Lung (tissue), 12 donors: Measurements from ENCODE around the gene ACVR2A. TPM values are rescaled to one million over a fixed set of nuclear protein-coding genes. Genes with fewer than 3 reads are reported as not detected.

ENCODE experiments used
- ATAC-seq: fragments of 200-7000 bp; cut with Tn5 transposase; one replicate; pipeline ENCODE4 v1.9.1; 2020; ENCODE audit warnings: moderate number of reproducible peaks; ENCODE audit not compliant: insufficient read depth, low FRiP score
- DNase-seq, 3 donors: peaks; one replicate each; pipeline ENCODE4 v3.0.0-alpha.2; 2013 to 2017
- H3K27ac ChIP-seq, 2 donors: one replicate each; pipeline ENCODE4 v1.5.1; 2013; ENCODE audit warnings: mild to moderate bottlenecking in 2 of 2, moderate library complexity in 2 of 2, control low read depth in 1 of 2, inconsistent platforms in 1 of 2, low read depth in 1 of 2, low read length in 1 of 2
- H3K27me3 ChIP-seq, 3 donors: one replicate each; pipeline ENCODE4 v1.5.1; 2013; ENCODE audit warnings: low read length in 2 of 3; ENCODE audit not compliant: control insufficient read depth in 3 of 3, insufficient read depth in 3 of 3
- H3K36me3 ChIP-seq, 4 donors: one replicate each; pipeline ENCODE4 v1.5.1; 2013; ENCODE audit warnings: low read length in 4 of 4, mild to moderate bottlenecking in 1 of 4, moderate library complexity in 1 of 4; ENCODE audit not compliant: control insufficient read depth in 4 of 4, insufficient read depth in 4 of 4
- H3K4me1 ChIP-seq, 5 donors: one replicate each; pipeline ENCODE4 v1.5.1; 2013; ENCODE audit warnings: low read length in 5 of 5, mild to moderate bottlenecking in 2 of 5, moderate library complexity in 1 of 5; ENCODE audit not compliant: control insufficient read depth in 5 of 5, insufficient read depth in 5 of 5
- H3K4me3 ChIP-seq: one replicate; pipeline ENCODE4 v1.5.1; 2013; ENCODE audit warnings: mild to moderate bottlenecking, control low read depth, moderate library complexity
- H3K9ac ChIP-seq, 2 donors: one replicate each; pipeline ENCODE4 v1.5.1; 2013; ENCODE audit warnings: low read length in 2 of 2, control low read depth in 1 of 2; ENCODE audit not compliant: insufficient read depth in 1 of 2
- H3K9me3 ChIP-seq, 4 donors: one replicate each; pipeline ENCODE4 v1.5.1; 2013; ENCODE audit warnings: low read length in 3 of 4, mild to moderate bottlenecking in 1 of 4, moderate library complexity in 1 of 4; ENCODE audit not compliant: control insufficient read depth in 4 of 4, insufficient read depth in 3 of 4
- CTCF ChIP-seq: IDR thresholded peaks from 2 replicates; pipeline ENCODE4 v1.5.1; 2012; ENCODE audit warnings: mild to moderate bottlenecking; ENCODE audit errors: control extremely low read depth, extremely low read depth
- WGBS, 2 donors: extraction: QIAGEN DNeasy Blood & Tissue Kit; methylation state at CpG; one replicate each; pipeline ENCODE4 v1.1.7; 2013; 5-methylcytosine and 5-hydroxymethylcytosine counted together
- polyA plus RNA-seq, 2 donors: library from polyadenylated mRNA; stranded (reverse); fragments of 200-250 nt; gene quantifications; one replicate each; pipeline ENCODE4 v1.2.1, GENCODE V29; 2013
- total RNA-seq, 2 donors: library from RNA; depleted of rRNA in 1 of 2; stranded (reverse); fragments of >200 nt in 1 of 2; gene quantifications; one replicate each; pipeline ENCODE4 v1.2.1, GENCODE V29; 2014 to 2021
- donor health status: control.
- donor health status: control.
- donor health status: Bipolar disorder and iron deficiency.
- donor health status: healthy.
- donor health status: DM: yes; HTN: yes; CAD: no.

ACVR2A gene
- total and polyA plus RNA-seq, 4 donors: 4.0 to 56.5 (median 10.9) TPM

- 1% methylated on average over 14 of the region's 14 CpGs for WGBS, 2 donors
- no peak for ATAC-seq
Observed at GRCh38 chr2:147845411-147845971, 662 bp downstream of the ACVR2A start.

GRCh38 chr2:147846412-147847081 lies 1.7 kb downstream of the ACVR2A start:
- Histone ChIP-seq H3K9ac (peak overlapping the region; percentile 31 to 86), H3K9me3 (no peaks in the 10 kb centered on the region), H3K4me1 (peaks cover 0 to 23% (median 9%) of the 10 kb centered on the region in 5 donors), H3K4me3 (no peak overlapping the region), H3K27me3 (no peaks in the 10 kb centered on the region), H3K27ac (no peak overlapping the region), H3K36me3 (no peaks in the 10 kb centered on the region)
- 22 to 27% methylated on average over 5 of the region's 5 CpGs for WGBS, 2 donors
- DNase-seq (peak in 2 of 3 donors; percentile 32 to 43), ATAC-seq (no peak)
- TF ChIP-seq CTCF: no peak

More at GRCh38 chr2:147845411-147845971, 662 bp downstream of the ACVR2A start:
- Histone ChIP-seq H3K27me3 (no peaks in the 10 kb centered on the region), H3K36me3 (no peaks in the 10 kb centered on the region), H3K27ac (peak overlapping the region in 1 of 2 donors; percentile 98), H3K4me3 (peak overlapping the region; percentile 79), H3K4me1 (peaks cover 0 to 19% (median 9%) of the 10 kb centered on the region in 5 donors), H3K9ac (peak overlapping the region; percentile 31 to 86), H3K9me3 (no peaks in the 10 kb centered on the region)
- TF ChIP-seq CTCF: no peak
- peak in 2 of 3 donors; percentile 44 to 51 for DNase-seq

- no peak for DNase-seq
- TF ChIP-seq CTCF: no peak
- Histone ChIP-seq H3K9ac (no peak overlapping the region), H3K4me3 (no peak overlapping the region), H3K9me3 (no peaks in the 10 kb centered on the region), H3K27ac (no peak overlapping the region), H3K27me3 (no peaks in the 10 kb centered on the region), H3K4me1 (peaks cover 0 to 23% (median 5%) of the 10 kb centered on the region in 5 donors), H3K36me3 (no peaks in the 10 kb centered on the region)
- no peak for ATAC-seq
Observed at GRCh38 chr2:147847746-147848391, 3.0 kb downstream of the ACVR2A start.
